NCI-H146 (cell line): ENCODE data around the gene PCK1.

Experiments
- DNase-seq: peaks from one replicate; lab custom pipeline; 2025; lab: John Stamatoyannopoulos, UW

The PCK1 gene

DNA sequence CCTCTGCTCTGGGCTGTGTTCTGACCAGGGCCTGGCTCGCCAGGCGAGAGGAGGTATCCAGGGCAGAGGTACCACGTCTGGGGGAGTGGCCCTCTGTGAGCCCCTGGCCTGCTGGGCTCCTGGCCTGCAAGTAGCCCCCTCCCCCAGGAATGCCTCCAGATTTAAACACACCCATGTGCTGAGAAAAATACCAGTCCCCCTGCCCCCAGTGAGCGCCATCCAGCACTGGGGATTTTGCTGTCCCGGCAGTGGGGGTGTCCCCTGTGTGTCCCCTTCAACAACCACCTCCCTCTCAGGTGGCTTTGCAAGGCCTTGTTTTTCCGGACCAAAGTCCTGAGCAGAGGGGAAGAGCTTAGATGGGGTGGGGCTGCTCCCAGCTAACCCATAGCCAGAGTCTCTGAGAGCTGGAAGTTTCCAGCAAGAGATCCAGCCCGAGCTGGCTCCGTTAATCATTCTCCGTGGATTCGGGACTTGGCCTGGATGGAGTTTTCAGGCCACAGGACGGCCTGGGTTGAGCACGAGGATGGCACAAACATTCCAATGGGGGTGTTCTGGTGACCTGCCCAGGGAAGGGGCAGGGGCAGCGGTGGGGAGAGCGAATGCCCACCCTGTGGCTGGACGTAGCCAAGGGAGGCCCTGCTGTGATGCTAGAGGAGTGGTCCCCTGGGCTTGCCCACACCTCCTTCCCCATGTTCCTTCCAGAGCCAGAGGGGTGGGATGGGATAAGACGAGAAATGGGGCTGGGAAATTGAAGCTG is 29.0 kb downstream of the PCK1 start:
- no peak for DNase-seq

- no peak for DNase-seq
Measured at GRCh38 chr20:57590485-57591288, 29.8 kb downstream of the PCK1 start.

DNA sequence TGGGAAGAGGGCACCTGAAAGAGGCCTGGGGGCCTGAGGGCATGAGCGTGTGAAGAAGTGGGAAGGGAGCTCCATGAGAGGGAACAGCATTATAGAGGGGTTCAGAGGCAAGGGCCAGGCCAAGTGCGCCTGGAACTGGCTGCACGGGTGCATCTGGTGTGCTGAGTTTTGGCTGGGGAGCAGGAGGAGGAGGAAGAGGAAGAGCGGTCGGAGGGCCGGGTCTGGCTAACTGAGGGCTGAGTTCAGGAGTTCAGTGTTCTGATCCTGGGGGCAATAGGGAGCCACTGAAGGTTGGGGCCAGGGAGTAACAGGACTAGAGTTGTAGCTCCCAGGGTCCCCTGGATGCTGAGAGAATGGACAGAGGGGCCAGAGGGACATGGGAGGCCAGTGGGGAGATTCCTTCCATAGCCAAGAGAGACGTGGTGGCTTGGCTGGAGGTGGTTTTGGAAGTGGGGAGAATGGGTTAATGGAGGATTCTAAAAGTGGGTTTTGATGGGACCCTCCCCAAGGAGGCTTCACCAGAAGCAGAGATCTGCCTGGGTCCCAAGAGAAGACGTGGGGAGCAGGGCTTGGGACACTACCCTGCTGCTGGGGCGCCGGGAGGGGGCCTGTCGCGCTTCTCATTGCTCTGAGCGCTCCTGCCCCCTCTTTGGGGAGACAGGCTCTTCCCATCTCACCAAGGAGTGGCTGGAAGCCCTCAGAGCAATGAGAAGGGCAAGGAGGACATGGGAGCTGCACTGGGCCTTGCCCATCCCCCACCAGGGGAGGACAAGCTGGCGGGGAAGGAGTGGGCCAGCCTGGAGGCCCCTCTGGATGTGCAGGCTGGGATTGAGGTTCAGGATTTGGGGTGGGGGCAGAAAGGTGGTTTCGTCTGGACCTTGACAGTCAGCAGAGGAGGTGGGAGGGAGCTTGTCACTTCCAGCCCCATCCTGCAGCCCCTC is 30.6 kb downstream of the PCK1 start:
- DNase-seq: no peak

GRCh38 chr20:57592263-57593092 is 31.6 kb downstream of the PCK1 start:
- DNase-seq: no peak

DNA sequence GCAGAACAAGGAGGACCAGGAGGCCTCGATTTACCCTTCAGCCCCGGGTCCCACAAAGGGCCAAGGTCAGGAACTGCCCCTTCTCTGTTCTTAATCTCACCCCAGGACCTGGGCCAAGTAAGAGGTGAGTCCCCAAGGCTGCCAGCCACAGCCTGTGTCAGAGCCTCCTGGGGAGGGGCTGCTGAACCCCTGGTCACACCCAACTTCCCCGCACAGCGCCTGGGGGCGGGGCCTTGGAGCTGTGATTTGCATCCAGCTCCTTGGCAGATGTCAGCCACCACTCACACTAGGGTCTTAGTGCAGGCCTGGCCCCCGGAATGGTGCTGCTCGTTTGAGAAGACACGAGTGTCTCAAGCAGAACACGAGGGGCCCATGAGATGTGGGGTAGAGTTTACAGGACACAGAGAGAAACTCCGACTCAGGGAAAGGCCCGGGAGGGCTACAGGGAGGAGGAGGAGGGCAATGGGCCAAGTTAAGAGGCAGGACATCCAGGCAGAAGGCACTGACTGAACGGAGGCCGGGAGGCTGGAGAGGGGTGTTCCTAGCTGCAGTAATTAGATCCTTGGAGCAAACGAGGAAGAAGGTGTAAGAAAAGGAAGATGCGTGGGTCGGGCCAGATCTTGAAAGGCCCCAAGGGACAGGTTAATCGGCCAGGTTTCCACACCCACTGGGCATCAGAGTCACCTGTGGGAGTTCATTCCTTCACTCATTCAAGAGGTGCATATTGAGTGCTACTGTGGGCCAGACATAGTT is 32.4 kb downstream of the PCK1 start:
- DNase-seq: no peak

- DNase-seq: peak; percentile 53
Measured at GRCh38 chr20:57594092-57594951, 33.4 kb downstream of the PCK1 start.

GRCh38 chr20:57595041-57596030 is 34.4 kb downstream of the PCK1 start:
- DNase-seq: no peak

- no peak for DNase-seq
Measured at GRCh38 chr20:57596358-57596757, 35.4 kb downstream of the PCK1 start.

- peak; percentile 70 for DNase-seq
Measured at GRCh38 chr20:57596998-57597939, 36.4 kb downstream of the PCK1 start.

DNA sequence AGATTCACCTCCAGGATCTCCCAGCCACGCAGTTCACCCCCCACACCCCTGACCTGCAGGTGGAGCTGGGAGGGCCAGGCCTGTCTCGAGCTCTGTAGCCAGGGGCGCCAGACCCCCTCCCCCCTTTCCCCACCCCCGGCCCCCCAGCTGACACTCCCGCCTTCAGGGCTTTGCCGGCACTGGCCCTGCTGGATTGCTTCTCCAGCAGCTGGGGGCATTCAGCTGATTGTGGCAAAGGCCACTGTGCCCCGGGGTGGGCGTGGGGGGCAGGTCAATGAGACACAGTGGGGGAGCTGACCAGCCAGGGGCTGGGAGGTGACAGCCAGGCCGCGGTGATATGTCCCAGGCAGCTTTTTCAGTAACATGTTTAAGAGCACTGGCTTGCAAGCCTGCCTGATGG is 37.1 kb downstream of the PCK1 start:
- no peak for DNase-seq

DNA sequence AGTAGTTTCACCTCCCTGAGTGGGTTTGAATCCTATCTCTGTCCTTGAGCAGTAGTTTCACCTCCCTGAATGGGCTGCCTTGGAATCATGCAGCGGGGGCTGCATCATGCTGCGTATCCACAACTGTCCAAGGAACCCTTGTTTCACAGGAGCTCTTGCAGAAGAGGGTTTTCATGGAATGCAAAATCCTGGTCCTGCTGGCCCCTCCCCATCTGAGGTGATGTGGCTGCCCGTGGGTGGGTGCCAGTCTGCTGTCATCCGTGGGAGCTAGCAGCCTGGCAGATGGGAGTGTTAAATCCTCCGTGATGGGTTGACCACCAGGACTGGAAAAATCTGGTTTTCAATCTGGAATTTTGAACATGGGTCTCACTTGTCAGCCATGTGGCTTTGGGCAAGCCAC is 37.6 kb downstream of the PCK1 start:
- no peak for DNase-seq

DNA sequence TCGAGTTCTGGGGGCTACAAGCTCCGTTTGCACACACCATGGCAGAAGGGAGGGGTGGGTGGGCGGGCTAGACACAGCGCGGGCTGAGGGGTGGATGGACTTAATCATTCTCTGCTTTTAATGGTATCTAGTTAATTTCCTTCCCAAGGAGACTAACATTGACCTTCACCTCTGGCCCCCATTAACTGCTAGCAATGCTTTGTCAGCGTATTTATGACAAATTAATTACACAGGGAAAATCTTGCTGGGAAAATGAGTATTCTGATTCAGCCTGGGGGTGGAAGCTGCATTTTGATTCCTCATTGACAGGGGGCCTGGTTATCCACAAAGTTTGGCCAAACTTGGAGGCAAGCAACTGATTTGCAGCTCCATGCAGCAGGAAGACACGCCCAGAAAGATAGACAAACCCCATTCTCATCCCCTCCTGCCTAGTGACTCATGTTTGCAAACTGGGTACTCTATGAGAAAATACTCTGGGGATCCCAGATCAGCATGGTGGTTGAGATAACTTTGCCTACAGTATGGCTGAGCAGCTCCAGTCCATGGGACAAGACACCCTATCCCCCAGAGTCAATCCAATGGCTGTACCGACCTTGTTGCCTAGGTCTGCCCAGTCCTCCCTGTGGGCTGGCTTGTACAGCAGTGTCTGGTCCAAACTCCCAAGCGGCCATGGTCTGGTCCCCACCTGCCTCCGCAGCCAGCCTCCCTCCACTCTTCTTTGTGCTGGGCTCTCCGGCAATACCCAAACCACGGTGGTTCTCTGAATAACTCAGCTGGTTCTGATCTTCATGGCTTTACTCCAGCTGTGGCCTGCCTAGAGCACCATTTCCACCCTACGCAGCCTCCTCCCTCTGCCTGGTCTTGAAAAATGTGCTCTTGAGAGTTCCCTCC is 39.7 kb downstream of the PCK1 start:
- DNase-seq: no peak

GRCh38 chr20:57601211-57601570 is 40.3 kb downstream of the PCK1 start:
- DNase-seq: no peak

DNA sequence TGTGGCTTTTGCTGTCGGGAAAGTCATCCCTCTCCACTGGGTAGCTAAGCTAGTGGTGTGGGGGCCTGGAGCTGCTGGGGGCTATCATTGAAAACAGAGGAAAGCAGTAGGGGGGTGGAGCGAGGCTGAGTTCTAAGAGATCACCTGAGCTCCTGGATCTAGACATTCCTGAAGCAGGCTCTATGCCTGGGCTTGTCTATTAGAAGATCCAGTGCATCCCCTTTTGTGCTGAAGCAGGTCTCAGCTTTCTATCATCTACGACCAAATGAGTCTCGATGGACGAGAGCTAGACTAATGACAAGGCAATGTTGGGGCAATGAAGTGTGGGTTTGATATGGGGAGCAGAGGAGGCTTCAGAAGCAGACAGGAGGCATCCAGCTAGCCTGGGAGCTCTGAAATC is 40.8 kb downstream of the PCK1 start:
- no peak for DNase-seq

- no peak for DNase-seq
Measured at GRCh38 chr20:57603120-57603519, 42.2 kb downstream of the PCK1 start.

GRCh38 chr20:57605045-57605444 is 44.1 kb downstream of the PCK1 start:
- DNase-seq: no peak
